Endothelial cell (in vitro differentiated cells): Measurements from ENCODE around the gene LRRTM2. TPM values are rescaled to one million over a fixed set of nuclear protein-coding genes. Genes with fewer than 3 reads are reported as not detected.
A peak's percentile ranks its signal among the peaks of the same experiment; 100 is the strongest.

Source experiments
- DNase-seq: peaks from one replicate; pipeline ENCODE4 v3.0.0; 2021; ENCODE audit warnings: low spot score
- H3K27ac Mint-ChIP-seq: one replicate; pipeline ENCODE4 v1.8.0; 2021; ENCODE audit warnings: mixed read lengths, inconsistent platforms; ENCODE audit not compliant: unreplicated experiment
- H3K27me3 Mint-ChIP-seq: one replicate; pipeline ENCODE4 v1.8.0; 2021; ENCODE audit warnings: mild to moderate bottlenecking, moderate library complexity, mixed read lengths, inconsistent platforms; ENCODE audit not compliant: unreplicated experiment
- H3K36me3 Mint-ChIP-seq: one replicate; pipeline ENCODE4 v1.8.0; 2021; ENCODE audit warnings: mild to moderate bottlenecking, low read depth, mixed read lengths, inconsistent platforms; ENCODE audit not compliant: unreplicated experiment
- H3K4me1 Mint-ChIP-seq: one replicate; pipeline ENCODE4 v1.8.0; 2021; ENCODE audit warnings: mild to moderate bottlenecking, mixed read lengths, inconsistent platforms; ENCODE audit not compliant: unreplicated experiment
- H3K4me3 Mint-ChIP-seq: one replicate; pipeline ENCODE4 v1.8.0; 2021; ENCODE audit warnings: mild to moderate bottlenecking, mixed read lengths, inconsistent platforms; ENCODE audit not compliant: unreplicated experiment
- H3K9me3 Mint-ChIP-seq: one replicate; pipeline ENCODE4 v1.8.0; 2021; ENCODE audit warnings: mixed read lengths, inconsistent platforms; ENCODE audit not compliant: unreplicated experiment
- total RNA-seq: library from RNA; stranded (reverse); fragmentation: NEBNext Ultra II Directional; extraction: Animal tissue kit (Norgen Biotek cat#: 25700); gene quantifications from one replicate; pipeline ENCODE4 v1.2.1, GENCODE V29; 2021; ENCODE audit not compliant: unreplicated experiment
- TF ChIP-seq, protein P1 (sequence below): fragments of 200-600 bp; sonication (generic); IDR thresholded peaks from one replicate; pipeline ENCODE4 v1.5.0; 2021; ENCODE audit warnings: antibody characterized with exemption; ENCODE audit not compliant: unreplicated experiment

Gene LRRTM2
- total RNA-seq, 1 donor from 2014 or later, result not detected

DNA sequence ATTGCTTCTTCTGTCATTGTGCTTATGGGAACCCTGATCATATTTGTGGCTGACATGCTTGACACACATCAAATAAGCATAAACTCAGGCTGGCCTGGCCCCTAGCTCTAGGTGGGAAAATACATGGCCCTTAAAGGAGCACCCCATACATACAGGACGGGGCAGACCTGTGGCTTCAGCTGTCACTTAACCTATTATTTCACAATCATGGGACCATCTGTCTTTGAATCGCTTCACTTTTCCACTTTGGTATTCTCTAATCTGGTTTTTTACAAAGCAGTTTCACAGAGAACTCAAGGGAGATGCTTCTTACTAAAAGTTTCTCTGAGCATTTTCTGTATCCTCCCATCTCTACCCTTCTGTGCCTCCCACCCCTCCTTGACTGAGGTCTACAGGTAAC is 34.6 kb upstream of the LRRTM2 start:
- peaks cover 19% of the 10 kb centered on the region for H3K27me3 Mint-ChIP-seq
- peaks cover 20% of the 10 kb centered on the region for H3K4me1 Mint-ChIP-seq
- no peak for DNase-seq
- peaks cover 38% of the 10 kb centered on the region for H3K36me3 Mint-ChIP-seq
- TF ChIP-seq, protein P1, sequence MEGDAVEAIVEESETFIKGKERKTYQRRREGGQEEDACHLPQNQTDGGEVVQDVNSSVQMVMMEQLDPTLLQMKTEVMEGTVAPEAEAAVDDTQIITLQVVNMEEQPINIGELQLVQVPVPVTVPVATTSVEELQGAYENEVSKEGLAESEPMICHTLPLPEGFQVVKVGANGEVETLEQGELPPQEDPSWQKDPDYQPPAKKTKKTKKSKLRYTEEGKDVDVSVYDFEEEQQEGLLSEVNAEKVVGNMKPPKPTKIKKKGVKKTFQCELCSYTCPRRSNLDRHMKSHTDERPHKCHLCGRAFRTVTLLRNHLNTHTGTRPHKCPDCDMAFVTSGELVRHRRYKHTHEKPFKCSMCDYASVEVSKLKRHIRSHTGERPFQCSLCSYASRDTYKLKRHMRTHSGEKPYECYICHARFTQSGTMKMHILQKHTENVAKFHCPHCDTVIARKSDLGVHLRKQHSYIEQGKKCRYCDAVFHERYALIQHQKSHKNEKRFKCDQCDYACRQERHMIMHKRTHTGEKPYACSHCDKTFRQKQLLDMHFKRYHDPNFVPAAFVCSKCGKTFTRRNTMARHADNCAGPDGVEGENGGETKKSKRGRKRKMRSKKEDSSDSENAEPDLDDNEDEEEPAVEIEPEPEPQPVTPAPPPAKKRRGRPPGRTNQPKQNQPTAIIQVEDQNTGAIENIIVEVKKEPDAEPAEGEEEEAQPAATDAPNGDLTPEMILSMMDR, result no peak
- H3K27ac Mint-ChIP-seq, result no peak overlapping the region
- no peaks in the 10 kb centered on the region for H3K9me3 Mint-ChIP-seq
- H3K4me3 Mint-ChIP-seq, result peak overlapping the region; percentile 60

DNA sequence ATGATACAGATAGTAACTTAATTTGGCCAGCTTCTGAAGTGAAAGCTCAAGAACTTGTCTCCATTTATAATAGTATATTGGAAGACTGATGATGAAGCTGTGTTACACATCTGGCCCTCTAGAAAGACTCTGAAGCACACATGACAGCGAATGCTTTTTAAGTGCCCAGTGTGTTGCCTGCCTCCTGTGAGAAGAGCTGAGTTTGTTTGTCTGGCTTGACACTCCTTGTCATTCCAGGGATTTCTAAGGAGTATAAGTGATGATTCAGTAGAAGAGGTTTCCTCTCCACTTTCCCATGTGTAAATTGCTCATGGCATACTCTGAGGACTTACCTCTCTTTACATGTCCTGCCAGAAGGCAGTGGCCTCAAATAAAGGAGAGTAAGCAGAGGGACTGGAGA is 30.4 kb upstream of the LRRTM2 start:
- H3K27ac Mint-ChIP-seq, result no peak overlapping the region
- TF ChIP-seq, protein P1, result no peak
- peaks cover 43% of the 10 kb centered on the region for H3K4me1 Mint-ChIP-seq
- H3K27me3 Mint-ChIP-seq, result peaks cover 26% of the 10 kb centered on the region
- H3K9me3 Mint-ChIP-seq, result no peaks in the 10 kb centered on the region
- no peak overlapping the region for H3K4me3 Mint-ChIP-seq
- H3K36me3 Mint-ChIP-seq, result peaks cover 58% of the 10 kb centered on the region
- no peak for DNase-seq

DNA sequence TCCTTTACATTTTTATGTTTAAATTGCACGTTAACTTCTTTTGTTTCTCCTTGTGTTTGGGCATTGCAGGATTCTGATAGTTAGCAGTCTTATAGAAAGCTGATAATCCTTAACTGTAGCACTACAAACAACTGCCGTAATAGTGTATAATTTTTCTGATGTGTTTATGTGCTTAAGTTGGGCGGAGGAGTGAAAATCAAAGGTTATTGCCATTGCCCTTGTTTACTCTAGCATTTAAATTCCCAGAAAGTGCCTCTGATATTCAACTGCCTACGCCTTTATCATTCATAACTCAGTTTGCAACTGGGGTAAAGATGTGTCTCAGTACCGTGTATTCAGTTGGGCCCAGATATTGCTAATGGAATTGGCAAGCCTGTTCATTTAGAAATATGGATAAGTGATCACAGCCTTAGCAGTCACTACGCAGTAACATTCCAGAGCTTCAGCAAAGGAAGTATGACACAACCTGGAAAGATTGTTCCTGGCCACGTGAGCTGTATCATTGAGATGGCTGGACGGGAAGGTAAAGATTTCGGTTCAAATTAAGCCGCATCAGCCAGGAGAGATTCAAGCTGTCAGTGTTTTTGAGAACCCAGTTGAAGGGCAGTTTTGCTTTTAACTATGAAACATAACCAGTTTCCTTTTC is 28.1 kb upstream of the LRRTM2 start:
- peak overlapping the region; percentile 28 for H3K4me3 Mint-ChIP-seq
- peak overlapping the region; percentile 81 for H3K27ac Mint-ChIP-seq
- H3K9me3 Mint-ChIP-seq, result no peaks in the 10 kb centered on the region
- H3K4me1 Mint-ChIP-seq, result peaks cover 54% of the 10 kb centered on the region
- DNase-seq, result no peak
- peaks cover 19% of the 10 kb centered on the region for H3K27me3 Mint-ChIP-seq
- H3K36me3 Mint-ChIP-seq, result peaks cover 58% of the 10 kb centered on the region
- TF ChIP-seq, protein P1, result no peak

DNA sequence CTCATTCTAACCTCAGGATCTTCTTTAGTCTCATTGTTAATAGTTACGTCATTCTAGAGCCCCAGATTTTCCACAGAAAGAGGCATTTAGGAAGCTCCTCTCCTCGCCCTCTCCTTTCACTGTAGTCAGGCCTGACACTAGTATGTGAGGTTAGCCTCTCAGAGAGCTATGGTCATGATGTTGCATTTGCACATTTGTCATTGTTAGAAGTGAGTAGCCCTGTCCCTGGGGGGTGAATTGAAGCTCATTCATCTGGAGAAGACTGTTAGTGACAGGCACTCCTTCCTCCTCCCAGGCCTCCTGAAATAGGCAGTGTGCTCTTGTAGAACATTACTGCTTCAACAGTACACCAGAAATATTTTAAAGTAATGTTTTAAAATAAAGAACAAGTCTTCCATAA is 26.6 kb upstream of the LRRTM2 start:
- H3K27ac Mint-ChIP-seq, result peak overlapping the region; percentile 89
- TF ChIP-seq, protein P1, result no peak

DNA sequence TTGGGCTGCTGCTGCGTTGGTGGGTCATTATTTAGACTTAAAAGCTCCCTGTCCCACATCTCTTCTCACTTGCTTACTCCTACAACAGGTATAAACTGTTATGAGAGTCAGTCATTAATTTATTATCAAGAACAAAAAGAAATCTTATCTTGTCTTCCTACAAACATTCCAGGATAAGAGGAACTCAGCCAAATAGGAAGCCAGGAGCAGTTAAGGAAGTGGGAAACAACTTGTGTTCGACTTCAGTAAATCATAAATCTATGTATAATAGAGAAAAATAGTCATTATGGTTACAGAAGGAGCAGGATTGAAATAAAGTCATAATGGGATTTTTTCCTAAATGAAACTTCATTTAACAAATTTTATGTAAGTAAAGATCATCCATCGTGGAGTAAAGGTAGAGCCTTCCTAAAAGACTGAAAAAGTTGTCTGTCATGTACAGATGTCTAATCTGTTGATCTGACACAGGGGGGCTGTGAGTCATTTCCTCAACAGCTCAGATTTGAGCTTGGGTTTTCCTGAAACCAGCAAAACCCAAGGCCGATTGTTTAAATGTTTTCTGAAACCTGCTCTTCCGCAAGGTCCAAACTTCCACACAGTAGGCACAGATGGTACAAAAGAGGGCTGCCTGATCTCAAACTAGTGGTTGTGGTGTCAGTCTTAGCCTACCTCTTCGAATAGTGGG is 25.3 kb upstream of the LRRTM2 start:
- peak; percentile 18 for DNase-seq
- peak overlapping the region; percentile 91 for H3K27ac Mint-ChIP-seq
- TF ChIP-seq, protein P1, result no peak
- H3K4me1 Mint-ChIP-seq, result peaks cover 54% of the 10 kb centered on the region
- H3K9me3 Mint-ChIP-seq, result no peaks in the 10 kb centered on the region
- H3K4me3 Mint-ChIP-seq, result no peak overlapping the region
- peaks cover 10% of the 10 kb centered on the region for H3K27me3 Mint-ChIP-seq
- peaks cover 39% of the 10 kb centered on the region for H3K36me3 Mint-ChIP-seq

More for the DNA sequence above, 26.6 kb upstream of the LRRTM2 start:
- peaks cover 54% of the 10 kb centered on the region for H3K4me1 Mint-ChIP-seq
- no peak for DNase-seq
- H3K9me3 Mint-ChIP-seq, result no peaks in the 10 kb centered on the region
- H3K36me3 Mint-ChIP-seq, result peaks cover 47% of the 10 kb centered on the region
- H3K4me3 Mint-ChIP-seq, result peak overlapping the region; percentile 79
- H3K27me3 Mint-ChIP-seq, result peaks cover 14% of the 10 kb centered on the region
